Measurements from ENCODE around the gene FEN1. TPM values are rescaled to one million over a fixed set of nuclear protein-coding genes. Genes with fewer than 3 reads are reported as not detected.

Gene FEN1
- total RNA-seq, 1 donor from 2014 or later: 11.0 TPM

GRCh38 chr11:61781585-61781984 lies 11.1 kb upstream of the FEN1 start:
- Histone ChIP-seq H3K4me3 (ENCODE audit: low read length in 3 of 3) (no peak overlapping the region), H3K9ac (ENCODE audit: low read depth in 1 of 3, low read length in 3 of 3) (no peak overlapping the region), H3K27me3 (ENCODE audit: control insufficient read depth in 3 of 3, insufficient read depth in 3 of 3, low read length in 3 of 3) (peaks cover 3 to 7% (median 7%) of the 10 kb centered on the region in 3 donors), H3K9me3 (ENCODE audit: control insufficient read depth in 3 of 3, low read length in 3 of 3) (no peaks in the 10 kb centered on the region), H3K4me1 (ENCODE audit: control insufficient read depth in 3 of 3, insufficient read depth in 3 of 3, low read length in 3 of 3) (peaks cover 6 to 11% (median 10%) of the 10 kb centered on the region in 3 donors), H3K36me3 (ENCODE audit: control insufficient read depth in 3 of 3, insufficient read depth in 3 of 3, low read length in 3 of 3) (peaks cover 14 to 19% (median 15%) of the 10 kb centered on the region in 3 donors), H3K27ac (ENCODE audit: low read depth, low read length) (no peak overlapping the region)

GRCh38 chr11:61782299-61782698 lies 10.4 kb upstream of the FEN1 start:
- H3K27me3 ChIP-seq (ENCODE audit: control insufficient read depth in 3 of 3, insufficient read depth in 3 of 3, low read length in 3 of 3): peaks cover 3 to 7% (median 7%) of the 10 kb centered on the region in 3 donors
- H3K9ac ChIP-seq (ENCODE audit: low read depth in 1 of 3, low read length in 3 of 3): no peak overlapping the region
- H3K4me3 ChIP-seq (ENCODE audit: low read length in 3 of 3): no peak overlapping the region
- no peaks in the 10 kb centered on the region for H3K9me3 ChIP-seq (ENCODE audit: control insufficient read depth in 3 of 3, low read length in 3 of 3)
- H3K36me3 ChIP-seq (ENCODE audit: control insufficient read depth in 3 of 3, insufficient read depth in 3 of 3, low read length in 3 of 3): peaks cover 17 to 27% (median 22%) of the 10 kb centered on the region in 3 donors
- peaks cover 3 to 7% (median 5%) of the 10 kb centered on the region in 3 donors for H3K4me1 ChIP-seq (ENCODE audit: control insufficient read depth in 3 of 3, insufficient read depth in 3 of 3, low read length in 3 of 3)
- H3K27ac ChIP-seq (ENCODE audit: low read depth, low read length): no peak overlapping the region

GRCh38 chr11:61782841-61783240 lies 9.9 kb upstream of the FEN1 start:
- H3K4me1 ChIP-seq (ENCODE audit: control insufficient read depth in 3 of 3, insufficient read depth in 3 of 3, low read length in 3 of 3): peaks cover 0 to 2% (median under 1%) of the 10 kb centered on the region in 3 donors
- no peak overlapping the region for H3K9ac ChIP-seq (ENCODE audit: low read depth in 1 of 3, low read length in 3 of 3)
- H3K27ac ChIP-seq (ENCODE audit: low read depth, low read length): no peak overlapping the region
- no peaks in the 10 kb centered on the region for H3K9me3 ChIP-seq (ENCODE audit: control insufficient read depth in 3 of 3, low read length in 3 of 3)
- peaks cover 3 to 7% (median 7%) of the 10 kb centered on the region in 3 donors for H3K27me3 ChIP-seq (ENCODE audit: control insufficient read depth in 3 of 3, insufficient read depth in 3 of 3, low read length in 3 of 3)
- no peak overlapping the region for H3K4me3 ChIP-seq (ENCODE audit: low read length in 3 of 3)
- peaks cover 22 to 32% (median 28%) of the 10 kb centered on the region in 3 donors for H3K36me3 ChIP-seq (ENCODE audit: control insufficient read depth in 3 of 3, insufficient read depth in 3 of 3, low read length in 3 of 3)

- Histone ChIP-seq H3K27ac (ENCODE audit: low read depth, low read length) (no peak overlapping the region), H3K9me3 (ENCODE audit: control insufficient read depth in 3 of 3, low read length in 3 of 3) (no peaks in the 10 kb centered on the region), H3K4me3 (ENCODE audit: low read length in 3 of 3) (no peak overlapping the region), H3K9ac (ENCODE audit: low read depth in 1 of 3, low read length in 3 of 3) (no peak overlapping the region), H3K4me1 (ENCODE audit: control insufficient read depth in 3 of 3, insufficient read depth in 3 of 3, low read length in 3 of 3) (no peaks in the 10 kb centered on the region), H3K27me3 (ENCODE audit: control insufficient read depth in 3 of 3, insufficient read depth in 3 of 3, low read length in 3 of 3) (peaks cover under 1 to 3% (median under 1%) of the 10 kb centered on the region in 3 donors), H3K36me3 (ENCODE audit: control insufficient read depth in 3 of 3, insufficient read depth in 3 of 3, low read length in 3 of 3) (peaks cover 31 to 41% (median 37%) of the 10 kb centered on the region in 3 donors)
Measured at GRCh38 chr11:61783717-61784505, 8.8 kb upstream of the FEN1 start.

DNA sequence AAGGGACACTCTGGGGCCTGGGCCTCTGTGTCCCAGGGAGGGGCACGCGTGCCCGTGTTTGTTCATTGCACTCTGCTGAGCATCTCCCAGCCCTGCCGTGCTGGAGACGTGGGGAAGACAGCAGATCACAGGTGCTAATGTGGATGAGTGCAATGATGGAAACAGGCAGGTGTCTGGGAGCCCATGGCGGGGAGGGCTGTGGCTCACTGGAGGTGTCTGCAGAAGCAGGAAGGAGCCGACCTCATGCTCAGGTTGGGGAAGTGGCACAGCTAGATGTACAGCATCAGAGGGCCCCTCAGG lies 8.3 kb upstream of the FEN1 start:
- peaks cover 0 to 3% (median 0%) of the 10 kb centered on the region in 3 donors for H3K27me3 ChIP-seq (ENCODE audit: control insufficient read depth in 3 of 3, insufficient read depth in 3 of 3, low read length in 3 of 3)
- no peaks in the 10 kb centered on the region for H3K9me3 ChIP-seq (ENCODE audit: control insufficient read depth in 3 of 3, low read length in 3 of 3)
- no peaks in the 10 kb centered on the region for H3K4me1 ChIP-seq (ENCODE audit: control insufficient read depth in 3 of 3, insufficient read depth in 3 of 3, low read length in 3 of 3)
- H3K9ac ChIP-seq (ENCODE audit: low read depth in 1 of 3, low read length in 3 of 3): no peak overlapping the region
- H3K36me3 ChIP-seq (ENCODE audit: control insufficient read depth in 3 of 3, insufficient read depth in 3 of 3, low read length in 3 of 3): peaks cover 37 to 47% (median 43%) of the 10 kb centered on the region in 3 donors
- no peak overlapping the region for H3K4me3 ChIP-seq (ENCODE audit: low read length in 3 of 3)
- no peak overlapping the region for H3K27ac ChIP-seq (ENCODE audit: low read depth, low read length)

GRCh38 chr11:61785837-61786402 lies 6.8 kb upstream of the FEN1 start:
- peaks cover 47 to 54% (median 53%) of the 10 kb centered on the region in 3 donors for H3K36me3 ChIP-seq (ENCODE audit: control insufficient read depth in 3 of 3, insufficient read depth in 3 of 3, low read length in 3 of 3)
- no peaks in the 10 kb centered on the region for H3K27me3 ChIP-seq (ENCODE audit: control insufficient read depth in 3 of 3, insufficient read depth in 3 of 3, low read length in 3 of 3)
- H3K9ac ChIP-seq (ENCODE audit: low read depth in 1 of 3, low read length in 3 of 3): no peak overlapping the region
- peaks cover 0 to 4% (median 0%) of the 10 kb centered on the region in 3 donors for H3K4me1 ChIP-seq (ENCODE audit: control insufficient read depth in 3 of 3, insufficient read depth in 3 of 3, low read length in 3 of 3)
- no peak overlapping the region for H3K27ac ChIP-seq (ENCODE audit: low read depth, low read length)
- H3K9me3 ChIP-seq (ENCODE audit: control insufficient read depth in 3 of 3, low read length in 3 of 3): no peaks in the 10 kb centered on the region
- no peak overlapping the region for H3K4me3 ChIP-seq (ENCODE audit: low read length in 3 of 3)

GRCh38 chr11:61787928-61788491 lies 4.7 kb upstream of the FEN1 start:
- H3K4me1 ChIP-seq (ENCODE audit: control insufficient read depth in 3 of 3, insufficient read depth in 3 of 3, low read length in 3 of 3): peaks cover 4 to 16% (median 8%) of the 10 kb centered on the region in 3 donors
- H3K9me3 ChIP-seq (ENCODE audit: control insufficient read depth in 3 of 3, low read length in 3 of 3): no peaks in the 10 kb centered on the region
- H3K27ac ChIP-seq (ENCODE audit: low read depth, low read length): no peak overlapping the region
- no peaks in the 10 kb centered on the region for H3K27me3 ChIP-seq (ENCODE audit: control insufficient read depth in 3 of 3, insufficient read depth in 3 of 3, low read length in 3 of 3)
- peak overlapping the region in 1 of 3 donors; percentile 8 for H3K9ac ChIP-seq (ENCODE audit: low read depth in 1 of 3, low read length in 3 of 3)
- peaks cover 47 to 54% (median 53%) of the 10 kb centered on the region in 3 donors for H3K36me3 ChIP-seq (ENCODE audit: control insufficient read depth in 3 of 3, insufficient read depth in 3 of 3, low read length in 3 of 3)
- H3K4me3 ChIP-seq (ENCODE audit: low read length in 3 of 3): no peak overlapping the region

GRCh38 chr11:61791737-61792309 lies 888 bp upstream of the FEN1 start:
- H3K4me3 ChIP-seq (ENCODE audit: low read length in 3 of 3): peak overlapping the region; percentile 85 to 98 (median 96)
- H3K4me1 ChIP-seq (ENCODE audit: control insufficient read depth in 3 of 3, insufficient read depth in 3 of 3, low read length in 3 of 3): peaks cover 12 to 20% (median 15%) of the 10 kb centered on the region in 3 donors
- peak overlapping the region; percentile 93 to 98 (median 95) for H3K9ac ChIP-seq (ENCODE audit: low read depth in 1 of 3, low read length in 3 of 3)
- no peaks in the 10 kb centered on the region for H3K9me3 ChIP-seq (ENCODE audit: control insufficient read depth in 3 of 3, low read length in 3 of 3)
- peak overlapping the region; percentile 92 for H3K27ac ChIP-seq (ENCODE audit: low read depth, low read length)
- H3K36me3 ChIP-seq (ENCODE audit: control insufficient read depth in 3 of 3, insufficient read depth in 3 of 3, low read length in 3 of 3): peaks cover 38 to 43% (median 39%) of the 10 kb centered on the region in 3 donors
- H3K27me3 ChIP-seq (ENCODE audit: control insufficient read depth in 3 of 3, insufficient read depth in 3 of 3, low read length in 3 of 3): no peaks in the 10 kb centered on the region

DNA sequence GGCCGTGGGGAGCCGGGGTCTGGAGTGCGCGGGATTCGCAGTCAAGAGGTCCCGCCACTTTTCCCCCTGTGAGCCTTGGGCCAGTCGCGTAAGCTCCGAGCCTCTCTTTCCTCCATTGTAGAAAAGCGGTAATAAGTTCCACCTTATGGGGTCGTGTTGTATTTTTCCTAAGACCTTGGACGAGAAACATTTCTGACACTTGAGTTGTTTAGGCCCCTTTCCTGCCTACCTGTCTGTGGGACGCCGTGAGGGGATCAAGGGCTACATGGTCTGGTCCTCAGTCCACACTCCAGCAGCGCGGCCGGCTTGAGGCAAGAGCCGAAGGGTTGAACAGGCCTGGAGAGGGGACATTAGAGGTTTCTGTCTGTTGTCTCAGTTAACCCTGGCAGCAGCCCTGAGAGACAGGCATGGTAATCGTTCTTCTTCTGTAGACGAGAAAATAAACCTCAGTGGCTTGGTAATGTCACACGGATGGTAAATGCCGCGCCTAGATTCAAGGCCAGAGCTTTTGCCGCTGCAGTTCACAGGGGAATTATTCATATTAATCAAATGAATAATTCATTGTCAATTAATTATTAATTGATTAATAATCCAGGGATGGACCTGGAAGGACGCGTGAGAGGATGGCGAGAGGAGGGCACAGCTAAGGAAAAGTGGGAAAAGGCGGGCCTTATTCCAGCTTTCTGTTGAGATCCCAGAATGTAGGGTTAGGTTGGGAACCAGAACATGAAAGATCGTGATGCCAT lies 545 bp downstream of the FEN1 start:
- peaks cover 25 to 29% (median 27%) of the 10 kb centered on the region in 3 donors for H3K36me3 ChIP-seq (ENCODE audit: control insufficient read depth in 3 of 3, insufficient read depth in 3 of 3, low read length in 3 of 3)
- H3K4me3 ChIP-seq (ENCODE audit: low read length in 3 of 3): peak overlapping the region; percentile 85 to 98 (median 96)
- H3K27ac ChIP-seq (ENCODE audit: low read depth, low read length): peak overlapping the region; percentile 92
- no peaks in the 10 kb centered on the region for H3K9me3 ChIP-seq (ENCODE audit: control insufficient read depth in 3 of 3, low read length in 3 of 3)
- H3K4me1 ChIP-seq (ENCODE audit: control insufficient read depth in 3 of 3, insufficient read depth in 3 of 3, low read length in 3 of 3): peaks cover 12 to 20% (median 15%) of the 10 kb centered on the region in 3 donors
- H3K9ac ChIP-seq (ENCODE audit: low read depth in 1 of 3, low read length in 3 of 3): peak overlapping the region; percentile 93 to 98 (median 95)
- H3K27me3 ChIP-seq (ENCODE audit: control insufficient read depth in 3 of 3, insufficient read depth in 3 of 3, low read length in 3 of 3): no peaks in the 10 kb centered on the region

Data from skeletal muscle tissue (tissue), 4 donors.